Central memory CD4-positive, alpha-beta T cell (primary cell): ENCODE data around the gene CASKIN1.
A peak's percentile ranks its signal among the peaks of the same experiment; 100 is the strongest.

Source experiments
- DNase-seq: peaks from one replicate; pipeline ENCODE4 v3.0.0; 2022

The CASKIN1 gene

DNA sequence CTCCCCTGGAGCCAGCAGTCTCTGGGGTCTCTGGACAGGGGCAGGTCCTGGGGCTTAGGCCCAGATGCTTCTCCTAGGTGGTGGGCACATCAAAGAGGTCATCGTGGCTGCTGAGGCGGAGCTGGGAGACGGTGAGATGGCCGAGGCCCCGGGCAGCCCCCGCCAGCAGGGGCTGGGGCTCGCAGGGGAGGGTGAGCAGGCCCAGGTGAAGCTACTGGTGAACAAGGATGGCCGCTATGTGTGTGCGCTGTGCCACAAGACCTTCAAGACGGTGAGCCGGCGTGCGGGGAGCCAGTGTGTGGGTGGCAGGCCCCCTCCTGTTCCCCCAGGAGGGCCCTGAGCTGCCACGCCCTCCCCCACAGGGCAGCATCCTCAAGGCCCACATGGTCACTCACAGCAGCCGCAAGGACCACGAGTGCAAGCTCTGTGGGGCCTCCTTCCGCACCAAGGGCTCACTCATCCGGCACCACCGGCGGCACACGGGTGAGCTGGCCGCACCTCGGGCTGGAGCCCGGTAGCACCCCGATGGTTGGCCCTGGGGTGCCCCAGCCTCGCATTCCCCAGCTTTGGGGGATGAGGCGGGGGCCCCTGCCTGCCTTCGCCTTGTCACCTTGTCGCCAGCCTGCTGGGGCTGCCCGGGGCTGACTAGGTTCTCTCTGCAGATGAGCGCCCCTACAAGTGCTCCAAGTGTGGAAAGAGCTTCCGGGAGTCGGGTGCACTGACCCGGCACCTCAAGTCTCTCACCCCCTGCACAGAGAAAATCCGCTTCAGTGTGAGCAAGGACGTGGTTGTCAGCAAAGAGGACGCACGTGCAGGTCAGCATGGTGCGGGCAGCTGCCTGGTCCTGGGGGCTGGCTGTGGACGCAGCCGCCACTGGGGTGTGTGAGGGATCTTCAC is 35.9 kb upstream of the CASKIN1 start:
- no peak for DNase-seq

- DNase-seq = no peak
Observed at GRCh38 chr16:2231016-2231931, 34.9 kb upstream of the CASKIN1 start.

GRCh38 chr16:2230376-2230775 is 34.0 kb upstream of the CASKIN1 start:
- DNase-seq = no peak

DNA sequence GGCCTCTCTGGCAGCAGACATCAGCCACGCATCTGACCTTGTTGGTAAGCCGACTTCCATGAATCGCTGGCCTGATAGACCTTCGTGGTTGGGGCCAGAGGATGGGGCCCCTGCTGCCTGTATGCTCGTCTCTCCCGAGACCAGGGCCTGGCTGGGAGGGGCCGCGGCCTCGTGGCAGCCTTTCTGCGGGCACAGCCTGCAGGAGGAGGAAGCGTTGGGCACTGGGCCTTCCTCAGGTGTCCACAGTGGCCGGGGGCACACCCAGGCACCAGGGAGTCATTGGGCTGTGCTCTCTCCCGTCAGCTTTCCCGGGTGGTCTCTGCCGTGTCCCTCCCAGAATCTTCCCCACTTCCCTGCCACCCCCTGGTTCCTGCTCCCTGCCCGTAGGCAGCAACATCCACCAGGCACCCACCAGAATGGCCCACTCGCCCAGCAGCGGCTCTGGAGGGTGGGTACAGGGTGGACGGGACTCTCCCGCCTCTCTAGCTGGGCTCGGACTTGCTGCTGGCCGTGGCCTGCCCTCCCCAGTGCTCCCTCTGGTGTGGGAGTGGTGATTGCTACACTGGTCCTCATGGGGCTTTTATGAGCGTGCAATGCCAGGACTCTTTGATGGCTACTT is 33.3 kb upstream of the CASKIN1 start:
- DNase-seq = no peak

- DNase-seq = no peak
Observed at GRCh38 chr16:2229091-2229490, 32.7 kb upstream of the CASKIN1 start.

DNA sequence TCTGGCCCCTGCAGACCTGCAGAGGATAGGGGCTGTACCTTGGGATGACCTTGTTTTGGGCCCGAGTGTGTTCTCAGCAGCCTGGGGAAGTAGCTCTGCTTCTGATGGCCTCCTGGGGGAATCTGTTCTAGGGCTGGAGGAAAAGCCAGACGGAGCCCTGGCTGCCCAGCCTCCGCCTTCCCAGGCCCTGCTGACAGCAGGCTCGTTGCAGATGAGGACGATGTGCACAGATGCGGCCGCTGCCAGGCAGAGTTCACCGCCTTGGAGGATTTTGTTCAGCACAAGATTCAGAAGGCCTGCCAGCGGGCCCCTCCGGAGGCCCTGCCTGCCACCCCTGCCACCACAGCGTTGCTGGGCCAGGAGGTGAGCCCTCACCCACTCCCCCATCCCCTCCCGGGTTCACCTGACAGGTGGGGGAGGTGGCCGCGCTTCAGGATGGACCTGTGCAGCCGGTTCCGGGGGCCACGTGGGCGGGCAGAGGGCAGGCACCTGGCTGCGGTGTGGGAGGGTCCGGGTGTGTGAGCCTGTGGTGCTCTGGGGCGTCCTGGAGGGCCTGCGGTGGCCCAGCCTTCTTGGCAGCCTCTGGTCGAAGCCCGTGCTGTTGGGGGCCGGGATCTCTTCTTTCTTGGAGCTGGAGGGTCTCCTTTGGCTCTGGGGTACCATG is 31.9 kb upstream of the CASKIN1 start:
- no peak for DNase-seq

DNA sequence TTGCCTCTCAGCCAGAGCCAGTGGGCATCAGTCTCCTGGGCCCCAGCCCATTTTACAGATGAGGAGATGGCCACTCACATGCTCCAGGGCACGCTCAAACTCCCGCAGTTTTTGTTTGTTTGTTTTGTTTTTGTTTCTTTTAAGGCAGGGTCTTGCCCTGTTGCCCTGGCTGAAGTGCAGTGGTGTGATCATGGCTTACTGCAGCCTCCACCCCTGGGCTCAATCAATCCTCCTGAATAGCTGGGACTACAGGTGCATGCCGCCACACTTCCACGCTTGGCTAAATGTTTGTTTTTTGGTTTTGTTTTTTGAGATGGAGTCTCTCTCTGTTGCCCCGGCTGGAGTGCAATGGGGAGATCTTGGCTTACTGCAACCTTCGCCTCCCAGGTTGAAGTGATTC is 30.5 kb upstream of the CASKIN1 start:
- no peak for DNase-seq

- DNase-seq = no peak
Observed at GRCh38 chr16:2226245-2226793, 29.9 kb upstream of the CASKIN1 start.

GRCh38 chr16:2223942-2224486 is 27.6 kb upstream of the CASKIN1 start:
- DNase-seq = no peak

DNA sequence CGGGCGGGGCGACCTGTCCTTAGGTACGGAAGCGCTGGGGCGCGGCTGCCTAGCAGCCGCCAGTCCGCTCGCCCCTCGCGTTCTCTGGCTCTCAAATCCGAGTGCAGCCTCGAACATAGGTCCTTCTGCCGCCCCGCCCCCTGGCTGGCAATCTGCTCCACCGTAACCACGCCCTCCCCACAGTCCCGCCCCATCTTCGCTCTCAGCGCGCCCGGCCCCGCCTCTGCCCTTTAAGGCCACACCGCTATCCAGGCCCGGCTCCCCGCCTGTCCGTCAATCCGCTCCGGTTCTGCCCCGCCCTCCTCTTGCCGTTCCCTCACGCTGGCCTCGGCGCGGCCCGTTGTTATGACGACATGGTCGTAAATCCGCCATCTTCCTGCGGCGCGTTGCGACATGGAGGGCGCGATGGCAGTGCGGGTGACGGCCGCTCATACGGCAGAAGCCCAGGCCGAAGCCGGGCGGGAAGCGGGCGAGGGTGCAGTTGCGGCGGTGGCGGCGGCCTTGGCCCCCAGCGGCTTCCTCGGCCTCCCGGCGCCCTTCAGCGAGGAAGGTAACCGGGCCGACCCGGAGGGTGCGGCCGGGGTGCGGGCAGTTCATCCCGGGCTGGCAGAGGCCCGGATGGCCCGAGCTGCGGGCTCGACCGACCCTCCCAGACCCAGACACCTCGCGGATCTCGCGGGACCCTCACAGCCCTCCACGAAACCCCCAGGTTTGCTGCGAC is 27.0 kb upstream of the CASKIN1 start, which contains the start of gene E4F1:
TSS of gene E4F1 (plus strand) at position 371 of the 721 bp plus-strand sequence. CDS start at position 394, 23 bp downstream.
- DNase-seq = peak; percentile 99

- no peak for DNase-seq
Observed at GRCh38 chr16:2216330-2216729, 19.9 kb upstream of the CASKIN1 start.

DNA sequence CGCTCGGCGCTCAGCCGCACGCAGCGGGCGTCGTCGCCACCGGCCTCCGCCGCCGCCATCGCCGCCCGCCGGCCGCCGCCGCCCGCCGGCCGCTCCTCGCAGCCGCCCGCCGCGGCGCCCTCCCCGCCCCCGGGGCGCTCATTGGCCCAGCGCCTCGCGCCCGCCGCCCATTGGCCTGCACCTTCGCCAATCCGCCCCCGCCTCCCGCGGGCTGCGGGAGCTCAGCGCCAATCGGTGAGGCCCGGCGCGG is 18.2 kb upstream of the CASKIN1 start, which contains the start of gene PGP:
TSS of gene PGP (minus strand) at position 122 of the 250 bp plus-strand sequence. CDS start at position 59, 63 bp downstream.
- DNase-seq = no peak

- no peak for DNase-seq
Observed at GRCh38 chr16:2213817-2214718, 17.7 kb upstream of the CASKIN1 start.

DNA sequence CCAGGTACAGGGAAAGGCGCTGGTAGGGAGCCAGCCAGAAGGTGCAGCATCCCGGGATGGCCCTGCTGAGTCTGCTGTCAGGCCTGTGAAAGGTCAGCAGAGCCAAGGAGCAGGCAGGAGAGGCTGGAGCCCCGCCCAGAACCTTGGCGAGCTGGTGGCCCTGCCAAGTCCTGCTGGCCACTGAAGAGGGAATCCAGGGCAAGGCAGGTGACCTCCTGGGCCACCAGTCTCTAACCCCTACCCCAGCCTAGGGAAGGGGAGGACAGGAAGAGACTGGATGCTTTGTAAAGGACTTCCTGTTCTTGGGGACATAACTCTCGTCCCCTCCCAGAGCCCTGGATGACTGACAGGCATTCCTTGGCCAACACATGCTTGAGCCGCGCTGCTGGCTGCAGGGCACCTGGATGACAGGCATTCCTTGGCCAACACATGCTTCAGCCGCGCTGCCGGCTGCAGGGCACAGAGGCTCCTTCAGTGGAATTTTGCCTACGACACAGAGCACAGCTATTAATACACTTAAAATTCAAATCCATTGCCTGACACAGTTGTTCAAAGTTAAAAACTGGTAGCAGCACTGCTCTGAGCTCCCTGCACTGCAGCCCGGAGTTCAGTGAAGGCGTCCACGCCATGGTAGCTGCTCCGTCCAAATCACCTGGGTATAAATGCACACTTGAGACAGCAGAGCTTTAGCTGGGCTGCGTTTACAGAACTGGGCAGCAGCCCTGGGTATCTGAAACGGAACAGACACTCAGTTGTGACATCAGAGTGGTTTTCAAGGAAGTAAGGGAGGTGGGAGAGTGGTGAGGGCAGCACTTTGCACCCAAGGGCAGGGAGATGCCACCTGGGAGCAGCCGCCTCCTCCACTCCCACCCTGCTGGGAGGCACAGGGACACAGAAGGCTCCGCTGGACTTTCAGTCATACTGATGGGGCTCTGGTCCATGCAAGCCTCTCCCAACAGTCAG is 16.2 kb upstream of the CASKIN1 start:
- DNase-seq = no peak

DNA sequence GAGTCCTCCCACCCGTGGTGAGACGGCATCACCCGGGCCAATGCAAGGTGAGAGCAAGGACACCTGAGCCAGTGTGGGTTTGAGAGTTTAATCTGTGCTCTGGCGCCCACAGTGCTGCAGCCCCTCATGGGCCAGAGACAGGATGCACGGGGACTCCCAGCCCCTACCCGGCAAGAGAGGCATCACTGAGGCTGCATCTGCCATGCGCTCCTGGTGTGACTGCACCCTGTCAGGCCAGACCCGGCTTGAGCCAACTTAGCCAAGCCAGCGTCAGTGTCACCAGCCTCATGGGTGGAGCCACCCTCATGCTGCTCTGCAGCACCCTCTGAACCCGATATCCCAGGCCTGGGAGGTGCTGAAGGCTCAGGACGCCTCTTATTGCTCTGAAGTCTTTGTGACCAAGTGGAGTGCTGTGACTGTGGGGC is 15.5 kb upstream of the CASKIN1 start:
- DNase-seq = no peak

GRCh38 chr16:2210386-2211365 is 14.3 kb upstream of the CASKIN1 start, which contains the start of gene BRICD5:
BRICD5 (minus strand) TSS chr16:2210863; CDS start chr16:2210833, 30 bp downstream.
- no peak for DNase-seq

GRCh38 chr16:2210009-2210332 is 13.6 kb upstream of the CASKIN1 start:
- DNase-seq = no peak
